ENCODE measurements around the gene JAM3. TPM values are rescaled to one million over a fixed set of nuclear protein-coding genes. Genes with fewer than 3 reads are reported as not detected.

JAM3 gene
- total and polyA plus RNA-seq, 2 donors (not counting 3 experiments of a cell fraction or from before 2014, with no cell fraction given) = 78.8 to 137 TPM

DNA sequence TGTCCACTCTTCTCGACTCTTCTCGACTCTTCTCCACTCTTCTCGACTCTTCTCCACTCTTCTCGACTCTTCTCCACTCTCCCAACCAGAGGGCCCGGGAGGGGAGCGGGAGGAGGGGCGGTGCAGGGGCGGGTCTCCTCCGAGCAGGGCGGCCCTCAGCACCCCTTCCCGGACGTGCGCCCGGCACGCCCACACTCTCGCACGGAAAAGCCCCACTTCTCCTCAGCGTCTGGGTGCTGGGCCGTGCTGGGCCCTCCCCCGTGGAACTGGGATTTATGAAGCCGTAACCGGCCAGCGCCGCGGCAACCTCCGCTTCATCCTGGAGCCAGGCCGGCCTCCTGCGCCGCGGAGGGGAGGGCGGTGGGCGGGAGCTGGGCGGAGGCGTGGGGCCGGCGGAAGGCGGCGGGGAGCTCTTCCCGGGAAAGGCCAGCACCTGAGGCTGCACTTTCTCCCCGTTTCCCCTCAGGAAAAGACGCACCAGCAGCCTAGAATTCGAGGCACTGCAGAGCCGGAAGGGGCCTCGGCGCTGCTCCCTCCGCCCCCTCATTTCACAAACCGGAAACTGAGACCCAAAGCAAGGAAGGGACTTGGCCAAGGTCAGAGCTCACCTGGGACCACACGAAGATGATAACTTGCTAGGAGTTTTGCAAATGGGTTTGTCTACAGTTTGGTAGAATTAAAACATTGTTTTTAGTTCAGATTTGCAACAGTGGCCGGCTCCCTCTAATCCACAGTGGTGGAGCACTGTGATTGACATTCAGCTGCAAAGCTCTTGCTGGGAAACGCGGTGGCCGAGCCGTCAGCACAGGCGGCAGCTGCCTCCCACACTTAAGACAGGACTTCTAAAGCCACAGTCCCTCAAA is 31.6 kb upstream of the JAM3 start:
- peak overlapping the region; percentile 7 for H3K9ac ChIP-seq (replicated peaks; ENCODE audit: extremely low read depth, insufficient read depth, low read length)
- intact Hi-C loops (cut with micrococcal nuclease) = loop anchor here (5.0 to 10.0 kb wide), 2 partner anchors 215 to 298 kb away; partner anchors contain the start of genes ACAD8, GLB1L2 and THYN1

More for the DNA sequence above, 31.6 kb upstream of the JAM3 start:
- dilution Hi-C loops (cut with MboI; ENCODE audit: extremely low pct_ligation_motif_present, low sequenced_read_pairs) = no loop called here
- FAIRE-seq = peak; percentile 80
- H3K4me3 ChIP-seq (replicated peaks in 1 of 3; ENCODE audit: insufficient read depth in 1 of 3, low read depth in 1 of 3, low read length in 3 of 3) = peak overlapping the region; percentile 11 to 74 (median 59)
- DNase-seq (ENCODE audit: low read depth, low spot score) = peak; percentile 37
- BruUV-seq (replicated peaks) = no TSS peak
- no peaks in the 10 kb centered on the region for H3K9me1 ChIP-seq (replicated peaks; ENCODE audit: control insufficient read depth, extremely low read depth, insufficient read depth, low read length)
- POLR2A ChIA-PET = no interaction called here
- H3K27ac ChIP-seq (ENCODE audit: insufficient read depth, low read depth, low read length) = no peak overlapping the region
- TF ChIP-seq GATA2 (IDR thresholded peaks at IDR 0.05; ENCODE audit: insufficient read depth, insufficient read length, low read depth, low read length) = no peak
- no peak for TF ChIP-seq POLR2AphosphoS5 (IDR thresholded peaks at IDR 0.05; ENCODE audit: insufficient read depth, low read depth, low read length)
- TF ChIP-seq, protein P1, sequence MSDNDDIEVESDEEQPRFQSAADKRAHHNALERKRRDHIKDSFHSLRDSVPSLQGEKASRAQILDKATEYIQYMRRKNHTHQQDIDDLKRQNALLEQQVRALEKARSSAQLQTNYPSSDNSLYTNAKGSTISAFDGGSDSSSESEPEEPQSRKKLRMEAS (IDR thresholded peaks at IDR 0.05; ENCODE audit: insufficient read depth, insufficient read length) = no peak
- no peak for TF ChIP-seq POLR2A (IDR thresholded peaks at IDR 0.05; ENCODE audit: low read depth, low read length)
- TF ChIP-seq, protein P2, sequence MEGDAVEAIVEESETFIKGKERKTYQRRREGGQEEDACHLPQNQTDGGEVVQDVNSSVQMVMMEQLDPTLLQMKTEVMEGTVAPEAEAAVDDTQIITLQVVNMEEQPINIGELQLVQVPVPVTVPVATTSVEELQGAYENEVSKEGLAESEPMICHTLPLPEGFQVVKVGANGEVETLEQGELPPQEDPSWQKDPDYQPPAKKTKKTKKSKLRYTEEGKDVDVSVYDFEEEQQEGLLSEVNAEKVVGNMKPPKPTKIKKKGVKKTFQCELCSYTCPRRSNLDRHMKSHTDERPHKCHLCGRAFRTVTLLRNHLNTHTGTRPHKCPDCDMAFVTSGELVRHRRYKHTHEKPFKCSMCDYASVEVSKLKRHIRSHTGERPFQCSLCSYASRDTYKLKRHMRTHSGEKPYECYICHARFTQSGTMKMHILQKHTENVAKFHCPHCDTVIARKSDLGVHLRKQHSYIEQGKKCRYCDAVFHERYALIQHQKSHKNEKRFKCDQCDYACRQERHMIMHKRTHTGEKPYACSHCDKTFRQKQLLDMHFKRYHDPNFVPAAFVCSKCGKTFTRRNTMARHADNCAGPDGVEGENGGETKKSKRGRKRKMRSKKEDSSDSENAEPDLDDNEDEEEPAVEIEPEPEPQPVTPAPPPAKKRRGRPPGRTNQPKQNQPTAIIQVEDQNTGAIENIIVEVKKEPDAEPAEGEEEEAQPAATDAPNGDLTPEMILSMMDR (IDR thresholded peaks at IDR 0.05; ENCODE audit: extremely low read depth in 1 of 2, insufficient read depth in 1 of 2, low read depth in 1 of 2, low read length in 2 of 2) = no peak
- TF ChIP-seq EZH2 (IDR thresholded peaks at IDR 0.05; ENCODE audit: borderline replicate concordance, low read depth, low read length, severe bottlenecking) = no peak
- no peak for TF ChIP-seq MYC (IDR thresholded peaks at IDR 0.05; ENCODE audit: low read depth, low read length)
- peaks cover 11% of the 10 kb centered on the region for H3K4me1 ChIP-seq (ENCODE audit: control insufficient read depth, extremely low read depth, insufficient read depth, low read length)
- no peaks in the 10 kb centered on the region for H4K20me1 ChIP-seq (replicated peaks; ENCODE audit: control insufficient read depth, extremely low read depth, insufficient read depth, low read length)
- H3K27me3 ChIP-seq (ENCODE audit: control insufficient read depth in 2 of 2, insufficient read depth in 2 of 2, low read length in 2 of 2) = peaks cover 2 to 6% of the 10 kb centered on the region in 2 experiments
- H3K79me2 ChIP-seq (ENCODE audit: control insufficient read depth, insufficient read depth, low read length) = no peaks in the 10 kb centered on the region
- peak overlapping the region; percentile 58 for H3K4me2 ChIP-seq (ENCODE audit: insufficient read depth, low read length)
- H3K36me3 ChIP-seq (ENCODE audit: control insufficient read depth in 2 of 2, extremely low read depth in 1 of 2, insufficient read depth in 2 of 2, low read length in 2 of 2) = no peaks in the 10 kb centered on the region
- peak overlapping the region; percentile 77 for H2AFZ ChIP-seq (ENCODE audit: low read depth, low read length)
- no peaks in the 10 kb centered on the region for H3K9me3 ChIP-seq (replicated peaks; ENCODE audit: control insufficient read depth, insufficient read depth, low read length)
- CTCF ChIA-PET = interaction anchor here (0.8 to 2.0 kb wide), 7 partner anchors 9 to 168 kb away, joined by 3 to 16 read pairs (median 4); no protein-coding TSS in a partner anchor
